Endometrium (tissue), 2 donors: ENCODE results near the gene ASGR2.

Source experiments
- FAIRE-seq: peaks from 2 replicates; lab custom pipeline; 2012; peaks lifted over from hg19 to GRCh38; lab: Jason Lieb, UNC
- donor health status: control.
- donor health status: control.

Gene ASGR2

DNA sequence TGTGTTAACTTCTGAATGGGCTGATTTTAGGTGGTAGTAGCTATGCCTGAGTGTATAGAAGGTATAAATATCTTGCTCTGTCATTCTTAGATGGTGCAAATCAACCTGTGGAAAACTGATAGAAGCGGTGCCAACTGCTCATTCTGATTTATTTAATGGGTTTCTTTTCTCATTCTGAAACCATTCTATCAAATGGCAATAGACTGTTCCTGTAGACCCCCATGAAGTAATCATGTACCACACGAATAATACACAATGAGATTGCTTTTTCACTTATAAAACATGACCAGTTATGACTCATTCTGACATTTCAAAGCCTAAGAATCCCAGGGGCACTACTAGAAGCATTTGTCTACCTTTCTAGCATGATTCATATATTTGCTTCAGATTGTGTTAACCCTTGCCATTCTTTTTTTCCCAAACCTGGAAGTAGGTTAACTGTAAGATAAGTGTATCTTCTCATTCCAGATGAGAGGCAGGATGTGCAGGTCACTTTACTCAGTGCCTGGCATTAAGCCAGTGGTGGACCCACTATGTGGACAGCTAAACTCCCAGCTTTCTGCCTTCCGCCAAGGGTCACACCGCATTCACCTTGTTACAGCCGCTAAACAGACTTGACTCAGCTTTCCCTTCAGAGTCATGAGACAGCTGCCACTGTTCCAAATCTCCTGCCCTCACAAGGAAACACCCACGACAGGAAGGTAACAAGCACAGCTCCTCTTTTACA, 54.3 kb downstream of the ASGR2 start:
- no peak for FAIRE-seq

DNA sequence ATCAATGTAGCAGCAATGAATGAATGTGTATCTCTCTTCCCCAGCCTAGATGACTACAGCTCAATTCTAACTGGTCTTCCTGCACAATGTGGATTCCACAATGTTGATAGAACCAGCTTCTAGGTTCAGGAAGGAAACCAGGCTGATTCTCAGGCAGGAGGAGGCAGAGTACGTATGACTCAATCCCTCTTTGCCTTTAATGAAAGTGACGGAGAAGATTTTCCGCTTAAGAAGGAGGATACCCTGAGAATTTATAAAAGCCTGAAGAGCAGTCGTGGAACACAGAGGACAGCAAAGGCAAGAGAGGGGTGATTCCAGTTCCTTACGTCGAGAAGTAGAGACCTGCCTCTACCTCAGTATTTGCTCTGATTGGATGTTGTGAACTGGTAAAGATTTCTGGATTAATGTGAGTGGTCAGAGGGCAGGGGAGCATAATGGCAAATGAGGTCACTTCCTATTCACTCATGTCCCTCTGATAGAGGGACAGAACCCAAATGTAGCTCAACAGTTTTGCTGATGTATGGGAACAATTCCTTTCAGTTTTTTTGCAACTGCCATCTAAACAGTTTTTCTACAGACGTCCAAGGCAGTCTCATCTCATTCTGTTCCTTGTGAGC, 55.7 kb downstream of the ASGR2 start:
- FAIRE-seq, result no peak

DNA sequence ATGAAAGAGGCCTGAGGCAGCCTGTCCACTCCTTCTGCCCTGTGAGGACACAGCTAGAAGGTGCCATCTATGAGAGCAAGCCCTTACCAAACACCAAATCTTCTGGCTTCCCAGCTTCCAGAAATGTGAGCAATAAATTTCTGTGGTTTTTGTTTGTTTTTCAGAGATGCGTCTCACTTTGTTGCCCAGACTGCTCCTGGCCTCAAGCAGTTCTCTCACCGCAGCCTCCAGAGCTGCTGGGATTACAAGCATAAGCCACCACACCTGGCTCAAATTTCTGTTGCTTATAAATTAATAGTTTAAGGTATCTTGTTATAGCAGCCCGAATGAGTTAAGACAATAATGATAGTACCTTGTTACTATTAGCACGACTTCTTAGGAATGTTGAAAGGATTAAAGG, 58.2 kb downstream of the ASGR2 start:
- FAIRE-seq, result no peak
